Measurements from ENCODE around the gene FAM241B. TPM values are rescaled to one million over a fixed set of nuclear protein-coding genes. Genes with fewer than 3 reads are reported as not detected.

FAM241B gene
- total RNA-seq, 1 donor = not detected

- no peak for TF ChIP-seq CTCF (IDR thresholded peaks at IDR 0.05; ENCODE audit: insufficient read depth, low read depth, low read length)
- H3K4me3 ChIP-seq (ENCODE audit: low read depth, low read length) = no peak overlapping the region
- no peak for DNase-seq (ENCODE audit: low read depth)
These were observed 22.8 kb downstream of the FAM241B start for GRCh38 chr10:69652857-69653199.

- no peak for TF ChIP-seq CTCF (IDR thresholded peaks at IDR 0.05; ENCODE audit: insufficient read depth, low read depth, low read length)
- H3K4me3 ChIP-seq (ENCODE audit: low read depth, low read length) = no peak overlapping the region
- DNase-seq (ENCODE audit: low read depth) = no peak
These were observed 23.5 kb downstream of the FAM241B start for GRCh38 chr10:69653561-69653960.

GRCh38 chr10:69655124-69655867, 25.2 kb downstream of the FAM241B start:
- no peak for DNase-seq (ENCODE audit: low read depth)
- no peak for TF ChIP-seq CTCF (IDR thresholded peaks at IDR 0.05; ENCODE audit: insufficient read depth, low read depth, low read length)
- no peak overlapping the region for H3K4me3 ChIP-seq (ENCODE audit: low read depth, low read length)

GRCh38 chr10:69655868-69656555, 26.0 kb downstream of the FAM241B start:
- no peak overlapping the region for H3K4me3 ChIP-seq (ENCODE audit: low read depth, low read length)
- DNase-seq (ENCODE audit: low read depth) = no peak
- TF ChIP-seq CTCF (IDR thresholded peaks at IDR 0.05; ENCODE audit: insufficient read depth, low read depth, low read length) = no peak

- no peak for TF ChIP-seq CTCF (IDR thresholded peaks at IDR 0.05; ENCODE audit: insufficient read depth, low read depth, low read length)
- no peak overlapping the region for H3K4me3 ChIP-seq (ENCODE audit: low read depth, low read length)
- no peak for DNase-seq (ENCODE audit: low read depth)
These were observed 26.8 kb downstream of the FAM241B start for GRCh38 chr10:69656742-69657269.

GRCh38 chr10:69657430-69657829, 27.4 kb downstream of the FAM241B start:
- no peak for DNase-seq (ENCODE audit: low read depth)
- TF ChIP-seq CTCF (IDR thresholded peaks at IDR 0.05; ENCODE audit: insufficient read depth, low read depth, low read length) = no peak
- no peak overlapping the region for H3K4me3 ChIP-seq (ENCODE audit: low read depth, low read length)
